NCI-H1417 treated with DMSO at 0.1 percent for 48 hours (cell line): ENCODE results near the gene TMEM184C.

ENCODE experiments used
- DNase-seq: peaks from one replicate; lab custom pipeline; 2025; lab: John Stamatoyannopoulos, UW

Gene TMEM184C

DNA sequence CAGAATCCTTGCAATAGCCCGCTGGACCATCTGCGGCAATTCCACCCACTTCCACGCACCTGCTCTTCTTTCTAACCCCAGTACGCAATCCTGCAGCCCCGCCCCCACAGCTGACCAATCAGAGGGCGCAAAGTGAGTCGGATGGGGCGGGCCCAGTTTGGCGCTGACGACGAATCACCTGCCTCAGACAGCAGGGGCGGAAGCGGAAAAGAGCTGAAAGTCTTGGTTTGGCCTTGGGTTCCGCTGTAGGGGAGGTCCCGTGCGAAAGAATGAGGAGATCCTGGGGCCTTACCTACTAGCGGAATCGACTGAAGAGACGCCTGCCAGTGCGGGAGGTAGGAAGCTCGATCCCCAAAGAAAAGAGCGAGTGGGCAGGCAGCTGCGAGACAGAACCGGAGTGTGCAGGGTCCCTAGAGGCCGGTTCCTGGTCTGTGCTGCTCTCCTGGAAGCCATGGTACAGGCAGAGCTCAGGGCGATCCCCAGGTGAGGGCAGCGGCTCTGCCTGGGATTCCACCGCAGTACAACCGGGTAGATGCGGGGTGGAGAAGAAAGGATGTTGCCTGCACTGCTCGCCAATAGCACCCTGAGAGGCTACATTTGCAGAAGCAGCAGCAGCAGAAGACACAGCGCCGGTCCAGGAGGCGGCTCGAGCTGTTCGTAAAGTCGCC, at the start of gene TMEM184C:
TSS of gene TMEM184C (plus strand) at position 225 of the 668 bp plus-strand sequence. CDS start 560 bp downstream, outside the sequence.
- DNase-seq = peak; percentile 78

DNA sequence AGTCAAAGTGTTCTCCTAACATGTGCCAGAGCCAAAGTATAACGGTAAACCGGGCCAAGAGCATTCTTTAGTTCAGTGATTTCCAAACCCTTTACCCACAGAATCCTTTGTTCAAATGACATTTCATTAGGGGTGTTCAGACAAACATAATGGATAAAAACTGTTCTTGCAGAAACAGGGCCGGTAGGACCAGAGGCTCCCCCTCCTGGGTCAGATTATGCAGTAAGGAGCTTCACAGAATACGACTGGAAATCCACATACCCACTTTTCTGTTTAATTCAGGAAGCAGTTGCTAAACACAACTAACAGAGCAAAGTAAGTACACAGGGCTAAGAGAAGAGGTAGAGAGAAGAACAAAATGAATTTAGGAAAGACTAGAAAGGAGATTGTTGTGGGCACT, 46.6 kb upstream of the TMEM184C start:
- no peak for DNase-seq

DNA sequence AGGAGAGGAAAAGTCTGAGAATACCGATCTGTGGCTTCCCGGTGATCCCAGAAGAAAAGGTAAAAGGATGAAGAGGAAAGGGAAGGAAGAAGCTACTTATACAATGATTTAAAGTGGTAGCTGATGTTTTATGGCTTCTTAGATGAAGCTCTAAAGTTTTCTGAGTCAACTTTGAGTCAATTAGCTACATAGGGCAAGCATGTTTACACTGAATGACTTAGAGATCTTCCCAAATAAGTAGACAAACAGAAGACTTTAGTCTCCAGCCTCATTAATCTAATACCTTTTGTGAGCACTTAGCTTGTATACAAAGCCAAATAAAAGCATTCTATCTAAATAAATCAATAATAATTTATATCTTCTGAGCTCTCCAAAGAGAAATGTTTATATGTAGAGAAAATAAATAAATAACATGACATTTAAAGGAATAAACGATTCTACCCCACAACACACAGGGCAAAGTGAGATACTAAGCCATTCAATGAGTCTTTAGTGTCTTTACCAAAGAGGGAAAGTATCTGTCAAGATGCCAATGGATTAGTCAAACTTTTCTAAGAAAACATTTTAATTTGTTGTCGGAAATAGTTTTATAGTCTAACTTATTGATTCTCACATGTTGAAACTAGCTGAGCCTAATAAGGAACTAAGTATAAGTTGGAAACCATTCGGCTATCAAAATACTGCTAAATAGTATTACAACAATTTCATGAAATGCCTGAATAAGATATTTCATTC, 46.0 kb upstream of the TMEM184C start:
- no peak for DNase-seq

- no peak for DNase-seq
These were observed 41.1 kb upstream of the TMEM184C start for GRCh38 chr4:147576084-147576483.

DNA sequence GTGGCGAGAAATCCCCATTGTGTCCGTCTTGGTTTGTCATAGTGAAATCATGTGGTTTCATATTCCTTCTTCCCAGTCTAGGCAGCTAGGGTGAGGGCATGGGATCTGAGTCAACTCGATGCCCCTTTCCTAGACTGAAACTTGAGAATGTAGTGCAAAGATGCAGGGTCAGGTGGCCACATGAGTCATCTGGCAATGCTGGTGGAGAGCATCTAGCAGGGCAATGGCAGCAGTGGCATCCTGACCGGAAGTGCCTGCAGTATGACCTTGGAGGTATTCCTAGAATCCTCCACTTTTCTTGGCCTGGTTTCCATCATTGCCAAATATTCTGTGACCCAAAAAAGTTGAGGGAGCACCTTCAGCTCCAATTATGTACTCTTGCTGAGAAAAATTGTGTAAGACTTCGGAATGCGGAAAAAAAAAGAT, 39.1 kb upstream of the TMEM184C start:
- no peak for DNase-seq

DNA sequence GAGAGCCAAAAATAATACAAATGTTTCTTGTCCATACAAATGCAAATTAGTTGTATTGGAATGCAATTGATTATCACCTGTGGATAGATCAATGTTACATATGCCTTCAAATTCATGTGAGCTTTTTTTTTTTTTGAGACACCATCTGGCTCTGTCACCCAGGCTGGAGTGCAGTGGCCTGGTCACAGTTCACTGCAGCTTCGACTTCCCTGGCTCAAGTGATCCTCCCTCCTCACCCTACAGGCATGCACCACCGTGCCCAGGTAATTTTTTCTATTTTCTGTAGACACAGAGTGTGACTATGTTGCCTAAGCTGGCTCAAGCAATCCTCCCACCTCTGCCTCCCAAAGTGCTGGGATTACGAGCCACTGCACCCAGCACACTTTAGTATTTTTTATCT, 38.6 kb upstream of the TMEM184C start:
- no peak for DNase-seq

DNA sequence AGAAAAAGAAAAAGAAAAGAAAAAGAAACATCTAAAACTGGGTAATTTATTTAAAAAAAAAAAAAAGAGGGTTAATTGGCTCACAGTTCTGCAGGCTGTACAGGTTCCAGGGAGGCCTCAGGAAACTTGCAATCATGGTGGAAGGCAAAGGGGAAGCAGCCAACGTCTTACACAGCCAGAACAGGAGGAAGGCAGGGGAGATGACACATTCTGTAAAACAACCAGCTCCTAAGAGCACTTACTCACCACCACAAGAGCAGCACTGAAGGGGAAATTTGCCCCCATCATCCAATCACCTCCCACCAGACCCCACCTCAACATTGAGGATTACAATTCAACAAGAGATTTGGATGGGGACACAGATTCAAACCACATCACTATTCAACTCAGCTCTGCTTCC, 36.8 kb upstream of the TMEM184C start:
- DNase-seq = no peak

- no peak for DNase-seq
These were observed 35.4 kb upstream of the TMEM184C start for GRCh38 chr4:147581606-147582350.

- no peak for DNase-seq
These were observed 34.7 kb upstream of the TMEM184C start for GRCh38 chr4:147582386-147583060.

DNA sequence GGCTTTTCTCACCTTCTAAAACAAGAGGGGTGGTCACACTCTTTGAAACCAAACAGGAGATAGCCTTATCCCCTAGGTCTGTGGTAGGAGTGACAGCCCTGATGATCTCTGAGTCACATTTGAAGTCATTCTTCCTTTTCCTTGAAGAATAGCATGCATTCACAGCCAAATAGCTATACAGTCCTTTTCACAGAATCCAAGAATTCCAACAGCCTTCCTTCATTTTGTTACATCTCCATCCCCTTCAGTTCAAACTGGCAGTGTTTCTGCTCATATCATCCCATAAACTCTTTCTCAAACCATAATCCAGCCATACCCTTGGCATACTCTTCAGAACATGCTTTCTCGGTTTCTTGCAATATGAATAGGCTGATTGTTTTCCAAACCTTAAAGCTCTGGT, 33.3 kb upstream of the TMEM184C start:
- DNase-seq = no peak

DNA sequence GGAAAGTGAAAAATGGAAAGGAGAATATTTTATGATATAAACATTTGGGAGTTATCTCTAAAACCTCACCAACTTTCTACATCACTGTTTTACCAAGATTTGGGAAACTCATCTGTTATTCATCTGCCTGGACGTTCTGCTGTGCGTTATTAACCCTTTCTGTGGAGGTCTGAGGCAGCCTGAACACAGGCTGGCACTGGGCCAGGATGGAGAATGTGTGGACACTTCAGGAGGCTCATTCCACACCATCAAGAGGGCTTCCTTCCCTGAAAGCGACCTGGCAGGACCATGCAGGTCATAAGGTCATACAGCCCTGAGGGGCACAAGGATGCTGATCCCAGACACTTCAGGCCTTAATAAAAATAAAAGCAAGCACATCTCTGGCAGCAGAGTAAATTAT, 31.2 kb upstream of the TMEM184C start:
- no peak for DNase-seq

- DNase-seq = no peak
These were observed 30.6 kb upstream of the TMEM184C start for GRCh38 chr4:147586637-147587036.

DNA sequence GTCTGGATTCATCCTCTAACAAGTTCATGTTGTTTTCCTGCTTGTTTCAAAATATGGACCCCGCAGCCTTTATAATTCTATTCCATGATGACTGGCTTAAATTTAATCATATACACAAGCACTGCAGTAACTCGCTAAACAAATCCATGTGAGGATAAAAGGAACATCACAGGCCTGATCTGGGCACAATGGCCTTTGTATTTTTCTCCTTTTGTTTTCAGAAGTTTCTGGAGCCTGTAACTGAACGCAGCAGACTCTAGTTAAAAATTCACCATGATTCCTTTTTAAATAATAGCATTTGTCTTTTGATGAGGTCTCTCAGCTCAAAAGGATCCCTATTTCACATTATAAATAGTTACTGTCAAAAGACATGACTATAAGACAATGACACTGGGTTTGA, 30.2 kb upstream of the TMEM184C start:
- no peak for DNase-seq

DNA sequence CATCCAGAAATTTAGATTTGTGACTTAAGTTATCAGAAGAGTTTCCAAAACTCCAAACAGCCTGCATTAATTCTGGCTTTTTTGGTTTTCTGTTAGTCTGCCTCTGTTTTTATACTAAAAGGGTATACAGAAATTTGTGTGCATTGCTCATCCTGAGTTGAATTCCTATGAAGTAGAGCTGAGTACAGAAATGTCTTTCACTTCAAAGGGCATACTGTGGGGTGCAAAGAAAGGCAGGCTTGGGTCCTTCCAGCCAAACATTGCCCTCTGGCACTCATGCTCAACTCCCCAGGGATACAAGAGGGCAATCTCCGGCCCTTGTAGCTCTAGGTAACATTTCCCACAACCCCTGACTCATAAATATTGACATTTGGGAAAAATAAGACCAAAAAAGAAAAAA, 27.6 kb upstream of the TMEM184C start:
- DNase-seq = no peak

DNA sequence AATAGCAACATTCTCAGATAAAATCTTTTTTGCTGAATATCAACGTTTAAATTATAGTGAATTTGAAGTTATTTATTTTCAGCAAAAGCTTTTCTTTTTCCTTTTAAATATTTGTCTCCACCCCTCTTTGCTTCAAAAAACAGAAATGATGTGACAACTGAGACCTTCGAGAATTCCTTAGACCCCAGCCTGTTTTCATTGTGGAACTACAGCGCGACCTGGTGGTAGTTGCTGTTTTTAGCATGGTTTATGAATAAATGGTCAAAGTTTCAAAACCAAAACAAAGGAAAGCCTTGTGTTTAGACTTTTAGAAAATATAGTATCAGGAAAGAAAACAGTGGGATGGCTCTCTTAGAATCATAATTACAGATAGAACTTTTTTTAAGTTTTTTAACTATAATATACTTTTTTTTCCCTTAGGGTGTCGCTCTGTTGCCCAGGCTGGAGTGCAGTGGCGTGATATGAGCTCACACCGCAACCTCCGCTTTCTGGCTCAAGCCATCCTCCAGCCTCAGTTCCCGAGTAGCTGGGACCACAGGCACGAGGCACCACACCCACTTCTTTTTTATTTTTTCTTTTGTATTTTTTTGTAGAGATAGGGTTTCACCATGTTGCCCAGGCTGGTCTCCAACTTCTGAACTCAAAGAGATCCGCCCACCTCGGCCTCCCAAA, 26.8 kb upstream of the TMEM184C start:
- peak; percentile 19 for DNase-seq

GRCh38 chr4:147591106-147591505, 26.1 kb upstream of the TMEM184C start:
- no peak for DNase-seq

- no peak for DNase-seq
These were observed 23.1 kb upstream of the TMEM184C start for GRCh38 chr4:147594107-147594506.

DNA sequence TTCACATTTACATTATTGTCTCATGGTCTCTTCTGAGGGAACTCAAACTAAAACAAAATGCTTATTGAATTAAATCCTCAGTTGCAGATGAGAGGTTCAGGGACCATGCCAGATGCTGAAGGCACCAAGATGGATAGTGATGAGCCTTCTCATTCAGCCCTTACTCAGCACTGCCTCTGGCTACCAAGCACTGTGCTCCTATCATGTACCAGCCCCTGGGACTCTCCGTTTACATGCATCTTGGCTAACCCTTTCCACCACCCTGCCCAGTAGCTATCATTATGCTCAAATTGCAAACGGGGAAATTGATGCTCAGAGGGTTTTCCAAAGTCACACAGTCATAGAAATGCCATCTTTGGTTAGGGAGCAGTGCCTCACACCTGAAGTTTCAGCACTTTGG, 22.6 kb upstream of the TMEM184C start:
- DNase-seq = no peak

DNA sequence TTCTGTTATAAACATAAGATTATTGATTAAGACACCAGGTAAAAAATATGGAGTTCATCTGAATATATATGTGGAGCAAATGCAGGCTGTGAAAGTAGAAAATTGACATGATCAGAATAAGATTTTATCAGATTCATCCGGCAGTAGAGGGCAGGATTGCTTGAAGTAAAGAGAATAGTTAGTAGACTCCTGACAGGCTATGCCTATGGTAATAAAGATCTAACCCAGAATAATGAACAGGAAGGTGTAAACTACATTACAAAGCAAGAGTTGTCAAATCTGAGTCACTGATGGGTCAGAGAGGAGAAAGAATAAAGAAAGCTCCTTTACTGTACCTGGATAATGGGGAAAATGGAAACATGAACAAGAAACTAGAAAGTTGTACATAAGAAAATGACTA, 20.8 kb upstream of the TMEM184C start:
- DNase-seq = no peak

GRCh38 chr4:147596981-147597380, 20.2 kb upstream of the TMEM184C start:
- no peak for DNase-seq

DNA sequence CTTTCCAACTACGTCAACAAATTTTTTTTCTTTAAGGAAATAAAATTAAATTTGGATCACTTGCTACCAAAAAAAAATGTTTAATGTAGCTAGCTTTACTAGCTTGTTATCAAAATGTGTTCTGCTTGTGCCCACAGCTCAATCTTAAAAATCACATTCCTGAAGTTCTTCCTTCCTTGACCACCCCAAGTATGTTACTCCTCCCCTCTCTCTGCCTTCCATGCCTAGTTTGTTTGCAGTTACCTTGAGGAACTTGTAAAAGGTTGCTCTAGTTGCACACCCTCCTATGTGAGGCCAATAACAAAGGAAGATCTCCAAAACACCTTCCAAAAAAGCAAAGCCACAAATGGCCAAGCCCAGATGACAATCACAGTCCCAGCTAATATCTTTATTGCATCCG, 19.6 kb upstream of the TMEM184C start:
- no peak for DNase-seq

- DNase-seq = no peak
These were observed 18.0 kb upstream of the TMEM184C start for GRCh38 chr4:147599206-147599605.
